ENCODE measurements around the gene SUPT5H. TPM values are rescaled to one million over a fixed set of nuclear protein-coding genes. Genes with fewer than 3 reads are reported as not detected.
A peak's percentile ranks its signal among the peaks of the same experiment; 100 is the strongest.

The SUPT5H gene
- total and polyA plus RNA-seq, 2 of the 13 experiments (the other 11 are each of a cell fraction or from before 2014, with no cell fraction given): 48.2 to 51.7 TPM

GRCh38 chr19:39409208-39410016 lies 36.0 kb upstream of the SUPT5H start (continued):
- TF ChIP-seq ATM (IDR thresholded peaks at IDR 0.05; ENCODE audit: borderline replicate concordance) (no peak), JUN (CRISPR knock-in tag; IDR thresholded peaks at IDR 0.05) (no peak), MXI1 (IDR thresholded peaks at IDR 0.05; ENCODE audit: borderline replicate concordance, low read depth, low read length) (0 out of 3 replicates have a peak, but pooled peaks have one; percentile 37), ZNF329 (CRISPR knock-in tag; IDR thresholded peaks at IDR 0.05; ENCODE audit: low read depth) (no peak), ZSCAN21 (CRISPR knock-in tag; IDR thresholded peaks at IDR 0.05; ENCODE audit: borderline replicate concordance) (peak; percentile 26; the same call in 1 of the 2 replicates), ZBTB10 (CRISPR knock-in tag; IDR thresholded peaks at IDR 0.05; ENCODE audit: borderline replicate concordance) (no peak), ZNF550 (CRISPR knock-in tag; IDR thresholded peaks at IDR 0.05; ENCODE audit: borderline replicate concordance) (no peak), TEAD3 (CRISPR knock-in tag; optimal IDR thresholded peaks at IDR 0.05; ENCODE audit: borderline replicate concordance) (peak; percentile 31), FOXA3 (CRISPR knock-in tag; IDR thresholded peaks at IDR 0.05) (0 out of 2 replicates have a peak, but pooled peaks have one; percentile 11), ZNF691 (CRISPR knock-in tag; IDR thresholded peaks at IDR 0.05; ENCODE audit: borderline replicate concordance, low read depth) (no peak), ZNF672 (CRISPR knock-in tag; IDR thresholded peaks at IDR 0.05) (no peak), ZNF235 (CRISPR knock-in tag; IDR thresholded peaks at IDR 0.05; ENCODE audit: borderline replicate concordance) (no peak), TRAFD1 (CRISPR knock-in tag; IDR thresholded peaks at IDR 0.05; ENCODE audit: borderline replicate concordance) (no peak), CAMTA2 (CRISPR knock-in tag; IDR thresholded peaks at IDR 0.05; ENCODE audit: borderline replicate concordance) (no peak), MAFK (conservative IDR thresholded peaks at IDR 0.05 in 1 of 2, IDR thresholded peaks at IDR 0.05 in 1 of 2; ENCODE audit: low read length in 2 of 2) (no peak), NR2F6 (IDR thresholded peaks at IDR 0.05) (no peak), NR2F6 (CRISPR knock-in tag; IDR thresholded peaks at IDR 0.05) (peak; percentile 38; the same call in 1 of the 2 replicates), THRA (CRISPR knock-in tag; IDR thresholded peaks at IDR 0.05; ENCODE audit: borderline replicate concordance) (no peak), ZNF792 (CRISPR knock-in tag; IDR thresholded peaks at IDR 0.05) (no peak), ZXDC (CRISPR knock-in tag; IDR thresholded peaks at IDR 0.05) (no peak)
